GM19099 (cell line): ENCODE results near the gene MTCL3.

Experiments
- POLR2A ChIP-seq: IDR thresholded peaks from 3 replicates; pipeline ENCODE4 v1.6.1; 2011; ENCODE audit warnings: low read depth; ENCODE audit not compliant: insufficient read length; ENCODE audit errors: extremely low read depth

MTCL3 gene

DNA sequence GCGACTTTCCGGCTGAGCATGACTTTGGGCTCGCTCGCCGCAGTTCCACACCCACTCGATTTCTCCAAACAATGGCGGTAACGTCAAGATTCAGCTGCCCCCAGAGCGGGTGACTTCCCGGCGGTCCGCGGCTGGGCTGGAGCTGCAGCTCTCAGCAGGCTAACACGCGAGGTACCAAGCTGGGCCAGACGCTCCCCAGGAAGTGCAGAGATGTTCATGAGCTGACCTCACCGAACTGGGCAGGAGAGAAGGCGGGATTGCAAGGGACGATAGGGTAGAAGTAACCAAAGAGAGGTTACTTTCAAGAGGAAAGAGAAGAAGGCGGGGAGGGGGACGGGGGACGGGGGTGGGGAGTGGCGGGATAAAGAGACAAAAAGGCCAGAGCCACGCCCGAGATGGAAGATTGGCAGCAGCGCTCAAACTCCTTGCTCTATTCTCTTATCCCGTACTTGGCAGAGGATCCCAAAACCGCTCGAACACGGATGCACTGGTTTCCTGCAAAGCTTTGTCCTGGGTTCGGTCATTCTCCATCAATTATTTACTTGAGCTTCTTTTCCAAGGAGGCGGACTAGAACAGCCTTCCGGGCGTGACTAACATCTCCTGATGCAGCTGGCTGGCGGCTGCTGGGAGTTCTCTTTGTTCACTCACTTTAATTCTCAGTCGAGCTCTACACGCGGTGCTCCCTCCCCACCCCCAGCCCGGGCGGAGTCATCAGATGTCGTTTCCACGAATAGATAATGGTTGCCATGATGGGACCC is at the start of gene MTCL3:
Gene MTCL3, minus strand, starts transcription at position 626 of the 759 bp plus-strand sequence.
- no peak for TF ChIP-seq POLR2A

GRCh38 chr6:127567476-127567875 is 48.3 kb upstream of the MTCL3 start:
- TF ChIP-seq POLR2A: no peak

- no peak for TF ChIP-seq POLR2A
Observed at GRCh38 chr6:127566651-127567050, 47.5 kb upstream of the MTCL3 start.

GRCh38 chr6:127566119-127566518 is 47.0 kb upstream of the MTCL3 start:
- TF ChIP-seq POLR2A: no peak

- TF ChIP-seq POLR2A: no peak
Observed at GRCh38 chr6:127564761-127565160, 45.6 kb upstream of the MTCL3 start.

GRCh38 chr6:127561660-127562059 is 42.5 kb upstream of the MTCL3 start:
- no peak for TF ChIP-seq POLR2A

DNA sequence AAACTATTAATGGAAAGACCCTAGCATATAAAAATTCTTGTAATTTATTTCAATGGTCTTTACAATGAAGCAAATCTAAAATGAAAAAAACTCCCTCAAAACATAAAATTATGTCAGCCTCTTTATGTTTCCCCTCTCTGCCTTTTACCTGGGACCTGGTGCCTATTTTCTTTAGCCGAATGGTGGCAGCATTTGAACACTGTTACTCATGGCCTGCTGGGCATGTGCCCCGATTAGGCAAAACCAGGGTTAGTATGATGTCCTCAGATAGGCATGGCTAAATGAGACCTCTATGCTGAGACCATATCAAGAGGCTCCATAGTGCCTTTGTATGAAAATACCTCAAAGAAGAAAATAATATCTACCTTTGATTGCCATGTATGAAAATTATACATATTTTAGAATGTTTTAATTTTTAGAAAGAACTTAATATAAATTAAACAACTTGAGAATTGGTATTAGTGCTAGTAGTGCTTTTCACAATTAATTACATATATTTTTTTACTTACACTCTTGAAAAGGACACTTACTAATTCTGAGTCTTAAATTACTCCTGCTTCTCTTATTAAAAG is 35.4 kb upstream of the MTCL3 start:
- TF ChIP-seq POLR2A: no peak

DNA sequence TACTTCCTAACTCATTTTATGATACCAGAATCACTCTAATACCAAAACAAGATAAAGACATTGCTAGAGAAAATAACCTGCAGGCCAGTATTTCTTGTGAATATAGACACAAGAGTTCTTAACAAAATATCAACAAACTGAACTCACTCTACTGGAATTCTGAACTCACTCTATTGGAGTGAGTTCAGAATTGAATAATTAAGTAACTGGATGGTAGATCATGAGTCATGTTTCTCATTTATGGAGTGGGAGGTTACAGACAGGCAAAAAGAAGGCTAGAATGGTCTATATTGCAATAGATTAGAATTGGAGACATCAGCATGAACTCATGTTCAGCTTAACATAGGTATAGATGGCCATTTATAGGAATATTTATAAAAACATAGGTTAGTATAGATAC is 31.3 kb upstream of the MTCL3 start:
- no peak for TF ChIP-seq POLR2A

GRCh38 chr6:127547904-127548649 is 28.9 kb upstream of the MTCL3 start:
- TF ChIP-seq POLR2A: no peak

DNA sequence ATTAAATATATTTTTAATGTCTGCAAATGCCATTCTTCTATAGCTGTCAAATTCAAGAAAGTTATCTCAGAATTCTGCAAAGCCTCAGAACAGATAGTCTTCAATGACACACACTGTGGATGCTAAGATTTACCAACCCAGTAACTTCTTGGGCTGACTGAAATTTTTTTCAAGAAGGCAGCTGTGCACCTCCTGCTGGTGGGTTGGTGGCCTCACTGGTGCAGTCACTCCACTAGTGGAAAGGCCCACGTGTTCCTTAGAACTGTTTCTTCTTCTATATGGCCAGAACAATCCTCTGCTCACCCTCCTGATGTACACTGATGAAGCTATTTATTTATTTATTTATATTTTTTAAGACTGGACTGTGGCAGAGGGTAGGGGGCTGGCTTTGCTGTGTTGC is 28.1 kb upstream of the MTCL3 start:
- no peak for TF ChIP-seq POLR2A

- no peak for TF ChIP-seq POLR2A
Observed at GRCh38 chr6:127539272-127539671, 20.1 kb upstream of the MTCL3 start.

DNA sequence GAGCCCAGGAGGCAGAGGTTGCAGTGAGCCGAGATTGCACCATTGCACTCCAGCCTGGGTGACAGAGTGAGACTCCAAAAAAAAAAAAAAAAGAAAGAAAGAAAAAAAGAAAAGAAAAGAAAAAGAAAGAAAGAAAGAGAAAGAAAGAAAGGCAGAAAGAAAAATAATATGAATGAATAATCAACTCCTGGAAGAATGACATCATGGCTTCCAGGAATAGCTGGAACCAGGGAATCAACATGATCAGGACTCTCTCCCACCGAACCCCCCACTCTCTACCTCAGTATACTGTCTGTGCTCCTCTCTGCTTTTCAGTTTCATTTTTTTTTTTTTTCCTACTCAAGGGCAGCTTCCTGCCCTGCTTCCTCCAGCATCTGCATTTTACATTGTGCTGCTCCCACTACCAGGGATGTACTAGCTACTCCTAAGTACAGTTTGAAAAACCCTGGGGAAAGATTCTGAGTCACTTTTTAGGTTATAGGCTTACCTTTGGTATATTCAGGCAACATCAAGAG is 19.7 kb upstream of the MTCL3 start:
- TF ChIP-seq POLR2A: no peak

DNA sequence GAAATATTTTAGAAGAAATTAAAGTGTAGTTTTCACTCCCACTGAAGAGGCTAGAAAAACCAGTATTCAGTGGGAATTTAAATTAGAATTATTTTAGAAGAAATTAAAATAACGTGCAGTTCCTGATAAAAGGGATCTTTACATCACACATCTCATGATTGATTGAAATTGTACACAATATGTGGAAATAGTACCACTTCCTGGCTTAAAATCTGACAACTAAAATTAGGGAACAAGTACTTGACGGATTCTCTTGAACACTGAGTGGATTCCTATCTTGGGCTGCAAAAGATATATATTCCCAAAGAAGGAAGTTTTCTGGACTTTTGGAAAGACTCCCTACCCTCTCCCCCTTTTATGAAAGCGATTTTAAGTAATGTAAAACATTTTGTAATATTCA is 14.6 kb upstream of the MTCL3 start:
- TF ChIP-seq POLR2A: no peak

DNA sequence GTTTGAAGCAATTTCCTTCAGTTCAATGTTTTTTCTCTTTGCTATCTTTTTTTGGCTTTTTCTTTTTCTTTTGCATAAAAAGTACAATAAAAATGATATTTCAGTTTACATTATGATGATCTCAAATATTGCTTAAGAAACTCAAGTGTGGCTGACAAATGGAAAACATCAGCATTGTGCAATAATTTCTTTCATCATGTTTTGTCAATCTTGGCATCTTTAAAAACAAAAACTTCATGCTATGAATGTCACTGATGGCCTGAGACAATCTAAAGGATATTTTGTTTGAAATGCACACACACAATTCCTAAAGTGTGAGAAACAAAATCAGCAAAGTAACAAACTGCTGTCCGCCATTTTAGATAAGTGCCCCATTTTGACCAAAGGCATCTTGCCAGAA is 13.9 kb upstream of the MTCL3 start:
- no peak for TF ChIP-seq POLR2A

GRCh38 chr6:127522714-127523113 is 3.6 kb upstream of the MTCL3 start:
- TF ChIP-seq POLR2A: no peak

- TF ChIP-seq POLR2A: no peak
Observed at GRCh38 chr6:127520066-127520465, 931 bp upstream of the MTCL3 start.
